Lower lobe of right lung (tissue), 2 donors: ENCODE measurements around the gene LAMA5. TPM values are rescaled to one million over a fixed set of nuclear protein-coding genes. Genes with fewer than 3 reads are reported as not detected.

Experiments used
- ATAC-seq, 2 donors: fragments of 200-7000 bp; cut with Tn5 transposase; one replicate each; pipeline ENCODE4 v1.9.1; 2020 to 2022; ENCODE audit warnings: mild to moderate bottlenecking in 2 of 2, moderate library complexity in 2 of 2
- DNase-seq: peaks from one replicate; pipeline ENCODE4 v3.0.0-alpha.2; 2020
- H3K27ac ChIP-seq: fragments of 200-600 bp; one replicate; pipeline ENCODE4 v1.8.0; 2022
- H3K27me3 ChIP-seq: fragments of 200-600 bp; one replicate; pipeline ENCODE4 v1.8.0; 2022; ENCODE audit warnings: low read depth
- H3K36me3 ChIP-seq: fragments of 200-600 bp; one replicate; pipeline ENCODE4 v1.8.0; 2022; ENCODE audit warnings: mild to moderate bottlenecking
- H3K4me1 ChIP-seq: fragments of 200-600 bp; one replicate; pipeline ENCODE4 v1.8.0; 2022
- H3K4me3 ChIP-seq: fragments of 200-600 bp; one replicate; pipeline ENCODE4 v1.8.0; 2022; ENCODE audit warnings: mild to moderate bottlenecking
- H3K9me3 ChIP-seq: fragments of 200-600 bp; one replicate; pipeline ENCODE4 v1.8.0; 2022
- intact Hi-C: fragments of 100-400 bp; cut with DNase I; formaldehyde crosslinking; loops from one replicate; pipeline ENCODE4 v1.11.0; 2022
- total RNA-seq: library from RNA; stranded (reverse); fragmentation: NEBNext Ultra II Directional; extraction: Animal tissue kit (Norgen Biotek cat#: 25700); gene quantifications from one replicate; pipeline ENCODE4 v1.2.1, GENCODE V29; 2021
- TF ChIP-seq, protein P1 (sequence below): fragments of 200-600 bp; IDR thresholded peaks from one replicate; pipeline ENCODE4 v1.8.0; 2022; ENCODE audit warnings: antibody characterized with exemption, mild to moderate bottlenecking
- donor health status: DM: no; HTN: yes; CAD: no; lungs with severe emphysema.

Gene LAMA5
- total RNA-seq, 1 donor from 2014 or later = 282 TPM

DNA sequence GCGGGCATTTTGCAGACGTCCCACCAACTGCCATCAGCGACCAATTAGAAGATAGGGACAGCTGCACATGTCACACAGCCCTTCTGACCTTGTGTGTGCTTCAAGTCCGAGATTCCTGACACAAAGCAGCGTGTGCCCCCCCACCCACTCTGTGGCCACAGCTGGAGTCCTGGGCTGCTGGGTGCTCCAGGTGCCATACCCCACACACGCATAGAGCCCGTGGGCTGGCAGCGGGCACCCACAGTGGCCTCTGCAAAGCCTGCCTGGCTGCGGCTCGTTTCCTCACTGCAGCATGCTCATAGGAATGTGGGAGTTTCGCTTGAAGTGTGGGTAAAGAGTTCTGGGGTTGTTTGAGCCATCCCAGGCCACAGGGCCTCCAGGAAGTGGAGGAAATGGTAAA is 66.8 kb downstream of the LAMA5 start:
- Histone ChIP-seq H3K27ac (no peak overlapping the region), H3K4me1 (peaks cover 17% of the 10 kb centered on the region), H3K9me3 (no peaks in the 10 kb centered on the region), H3K27me3 (no peaks in the 10 kb centered on the region), H3K36me3 (peaks cover 34% of the 10 kb centered on the region), H3K4me3 (no peak overlapping the region)
- TF ChIP-seq, protein P1, sequence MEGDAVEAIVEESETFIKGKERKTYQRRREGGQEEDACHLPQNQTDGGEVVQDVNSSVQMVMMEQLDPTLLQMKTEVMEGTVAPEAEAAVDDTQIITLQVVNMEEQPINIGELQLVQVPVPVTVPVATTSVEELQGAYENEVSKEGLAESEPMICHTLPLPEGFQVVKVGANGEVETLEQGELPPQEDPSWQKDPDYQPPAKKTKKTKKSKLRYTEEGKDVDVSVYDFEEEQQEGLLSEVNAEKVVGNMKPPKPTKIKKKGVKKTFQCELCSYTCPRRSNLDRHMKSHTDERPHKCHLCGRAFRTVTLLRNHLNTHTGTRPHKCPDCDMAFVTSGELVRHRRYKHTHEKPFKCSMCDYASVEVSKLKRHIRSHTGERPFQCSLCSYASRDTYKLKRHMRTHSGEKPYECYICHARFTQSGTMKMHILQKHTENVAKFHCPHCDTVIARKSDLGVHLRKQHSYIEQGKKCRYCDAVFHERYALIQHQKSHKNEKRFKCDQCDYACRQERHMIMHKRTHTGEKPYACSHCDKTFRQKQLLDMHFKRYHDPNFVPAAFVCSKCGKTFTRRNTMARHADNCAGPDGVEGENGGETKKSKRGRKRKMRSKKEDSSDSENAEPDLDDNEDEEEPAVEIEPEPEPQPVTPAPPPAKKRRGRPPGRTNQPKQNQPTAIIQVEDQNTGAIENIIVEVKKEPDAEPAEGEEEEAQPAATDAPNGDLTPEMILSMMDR = no peak
- ATAC-seq = no peak
- DNase-seq = no peak
- intact Hi-C loops = loop anchor here (10.0 kb wide), 1 partner anchor 84 kb away; the partner anchor contains the start of gene RPS21

DNA sequence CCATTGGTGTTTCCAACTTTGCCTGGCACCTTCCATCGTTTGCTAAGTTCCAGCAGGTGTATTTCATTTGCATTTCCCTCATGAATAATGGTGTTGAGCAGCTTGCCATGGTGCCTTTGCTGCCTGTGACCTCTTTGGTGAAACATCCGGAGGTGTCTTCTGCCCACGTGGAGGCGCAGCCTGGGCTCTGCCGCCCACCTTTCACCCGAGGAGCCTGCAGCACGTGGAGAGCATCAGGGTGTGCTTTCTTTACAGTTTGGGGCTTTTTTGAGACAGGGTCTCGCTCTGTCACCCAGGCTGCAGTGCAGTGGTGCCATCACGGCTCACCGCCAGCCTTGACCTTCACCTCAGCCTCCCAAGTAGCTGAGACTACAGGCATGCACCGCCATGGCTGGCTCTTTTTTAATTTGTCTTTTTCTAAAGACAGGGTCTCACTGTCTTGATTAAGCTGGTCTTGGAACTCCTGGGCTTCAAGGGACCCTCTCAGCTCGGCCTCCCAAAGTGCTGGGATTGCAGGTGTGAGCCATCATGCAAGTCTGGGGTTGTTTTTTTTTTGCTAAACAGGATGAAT is 67.4 kb downstream of the LAMA5 start:
- intact Hi-C loops = loop anchor here (10.0 kb wide), 1 partner anchor 85 kb away; the partner anchor contains the start of gene RPS21
- no peak overlapping the region for H3K27ac ChIP-seq
- H3K36me3 ChIP-seq = peaks cover 32% of the 10 kb centered on the region
- H3K4me1 ChIP-seq = peaks cover 11% of the 10 kb centered on the region
- no peaks in the 10 kb centered on the region for H3K9me3 ChIP-seq
- DNase-seq (no peak), ATAC-seq (no peak)
- TF ChIP-seq, protein P1 = no peak
- H3K27me3 ChIP-seq = no peaks in the 10 kb centered on the region
- no peak overlapping the region for H3K4me3 ChIP-seq

DNA sequence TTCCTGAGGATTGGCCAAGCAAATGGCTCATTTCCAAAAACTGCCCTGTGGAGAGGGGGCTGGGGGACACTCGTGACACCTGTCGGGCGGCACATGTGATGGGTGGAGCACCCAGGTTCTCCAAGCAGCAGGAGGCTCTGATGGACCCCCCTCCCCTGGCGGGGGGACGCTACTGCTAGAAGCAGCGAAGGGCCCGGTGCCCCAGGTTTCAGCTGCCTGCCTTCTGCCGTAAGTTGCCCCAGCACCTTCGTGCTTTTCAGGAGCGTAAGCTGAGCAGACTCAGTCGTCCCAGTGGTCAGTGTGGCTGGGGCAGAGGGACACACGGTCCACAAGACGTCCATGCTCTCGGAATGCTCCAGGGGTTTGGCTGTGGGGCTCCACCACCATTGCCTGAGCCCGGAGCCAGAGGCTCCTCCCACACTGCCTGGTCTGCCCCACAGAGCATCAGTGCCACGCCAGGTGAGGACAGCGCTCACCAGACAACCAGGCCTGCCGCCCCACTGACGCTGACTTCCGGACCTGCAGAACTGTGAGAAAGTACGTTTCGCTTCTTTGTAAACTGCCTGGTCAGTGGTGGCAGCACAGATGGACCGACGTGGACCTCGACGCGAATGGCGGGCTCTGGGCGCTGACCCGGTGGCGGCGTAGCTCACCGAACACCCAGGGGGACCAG is 68.4 kb downstream of the LAMA5 start:
- intact Hi-C loops = no loop called here
- TF ChIP-seq, protein P1 = no peak
- no peaks in the 10 kb centered on the region for H3K9me3 ChIP-seq
- H3K36me3 ChIP-seq = peaks cover 35% of the 10 kb centered on the region
- H3K4me1 ChIP-seq = peaks cover under 1% of the 10 kb centered on the region
- H3K4me3 ChIP-seq = no peak overlapping the region
- no peak for DNase-seq
- no peak for ATAC-seq
- H3K27me3 ChIP-seq = no peaks in the 10 kb centered on the region
- H3K27ac ChIP-seq = no peak overlapping the region

DNA sequence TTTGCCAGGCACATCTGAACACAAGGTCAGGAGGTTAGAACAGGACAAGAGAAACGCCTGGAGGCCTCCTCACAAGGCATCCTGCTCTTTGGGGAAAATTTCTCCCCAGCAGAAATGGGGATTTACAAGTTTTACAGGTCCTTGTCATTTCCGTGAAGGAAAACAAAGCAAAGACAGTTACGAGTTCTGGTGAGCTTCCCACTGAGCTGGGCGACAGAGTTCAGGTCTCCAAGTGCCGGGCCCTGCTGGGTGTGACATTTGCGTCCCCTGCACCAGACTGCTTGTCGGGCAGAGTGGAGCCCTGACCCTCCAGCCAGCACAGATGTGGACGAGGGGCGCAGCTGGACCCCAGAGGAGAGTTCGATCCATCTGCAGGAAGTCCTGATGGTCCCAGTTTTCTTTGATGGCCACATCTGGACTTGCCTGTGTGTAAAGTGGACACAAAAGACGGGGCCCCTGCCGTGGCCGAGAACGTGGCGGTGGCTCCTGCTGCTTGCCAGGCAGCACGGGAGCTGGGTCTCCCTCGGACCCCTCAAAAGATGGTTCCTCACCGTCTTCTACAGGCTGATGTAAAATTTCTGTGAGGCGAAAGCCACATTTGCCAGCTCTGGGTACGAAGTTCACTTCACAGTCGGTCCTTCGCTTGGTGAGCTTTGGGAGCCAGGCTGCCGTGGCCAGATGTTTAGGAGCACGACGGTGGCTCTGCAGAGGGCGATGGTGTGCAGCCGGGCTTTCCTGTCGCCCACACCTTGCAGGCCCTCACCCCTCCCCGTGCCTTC is 69.5 kb downstream of the LAMA5 start:
- H3K36me3 ChIP-seq = peaks cover 46% of the 10 kb centered on the region
- no peaks in the 10 kb centered on the region for H3K9me3 ChIP-seq
- DNase-seq (no peak), ATAC-seq (no peak)
- TF ChIP-seq, protein P1 = no peak
- H3K27me3 ChIP-seq = no peaks in the 10 kb centered on the region
- no peak overlapping the region for H3K4me3 ChIP-seq
- intact Hi-C loops = no loop called here
- H3K4me1 ChIP-seq = no peaks in the 10 kb centered on the region
- H3K27ac ChIP-seq = no peak overlapping the region

DNA sequence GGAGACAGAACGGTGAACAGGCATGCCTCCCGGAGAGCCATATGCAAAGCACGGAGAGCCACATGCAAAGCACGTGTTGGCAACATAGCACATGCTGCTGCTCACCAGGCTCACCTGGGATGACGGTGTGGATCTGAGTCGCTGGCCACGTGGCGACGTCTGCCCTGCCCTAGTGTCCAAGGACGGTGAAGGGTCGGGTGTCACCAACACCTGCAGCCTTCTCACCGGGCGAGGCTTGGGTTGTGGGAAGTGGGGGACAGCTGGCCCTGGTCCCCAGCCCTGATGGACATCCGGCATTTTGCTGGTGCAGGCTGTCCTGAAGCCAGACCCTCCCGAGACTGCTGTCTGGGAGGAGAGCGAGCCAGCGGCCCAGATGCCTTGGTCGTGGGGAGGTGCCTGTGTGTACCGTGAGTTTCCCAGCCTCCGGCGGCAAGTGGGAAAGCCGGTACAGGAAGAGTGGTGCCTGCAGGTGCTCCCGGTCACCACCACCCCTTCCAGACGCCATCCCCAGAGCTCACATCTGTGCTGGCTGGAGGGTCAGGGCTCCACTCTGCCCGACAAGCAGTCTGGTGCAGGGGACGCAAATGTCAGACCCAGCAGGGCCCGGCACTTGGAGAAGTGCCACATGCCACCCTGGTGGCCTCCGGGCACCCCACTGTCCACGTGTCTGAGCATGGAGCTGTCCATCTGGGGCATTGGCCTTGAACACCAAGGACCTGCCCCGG is 70.2 kb downstream of the LAMA5 start:
- H3K27ac ChIP-seq = no peak overlapping the region
- no peak for DNase-seq
- intact Hi-C loops = no loop called here
- peaks cover 51% of the 10 kb centered on the region for H3K36me3 ChIP-seq
- no peaks in the 10 kb centered on the region for H3K4me1 ChIP-seq
- no peaks in the 10 kb centered on the region for H3K9me3 ChIP-seq
- ATAC-seq = no peak
- no peaks in the 10 kb centered on the region for H3K27me3 ChIP-seq
- TF ChIP-seq, protein P1 = no peak
- H3K4me3 ChIP-seq = no peak overlapping the region
